ENCODE measurements around the gene PKD2L1. TPM values are rescaled to one million over a fixed set of nuclear protein-coding genes. Genes with fewer than 3 reads are reported as not detected.

The PKD2L1 gene
- total RNA-seq, 4 donors from 2014 or later, result 0.14 to 1.9 TPM; not detected in 2

- in situ Hi-C loops (cut with MboI; ENCODE audit: low pct_ligation_motif_present in 1 of 4, low pct_unique_long_range_greater_than_20kb in 1 of 4, low sequenced_read_pairs in 3 of 4) (no loop called here), intact Hi-C loops (cut with DNase I; ENCODE audit: low total_unique reads) (no loop called here)
- no peak for TF ChIP-seq EP300 (IDR thresholded peaks at IDR 0.05; ENCODE audit: low read depth)
- TF ChIP-seq POLR2A (IDR thresholded peaks at IDR 0.05), result no peak
- TF ChIP-seq CTCF (IDR thresholded peaks at IDR 0.05), result no peak
- TF ChIP-seq POLR2AphosphoS5 (IDR thresholded peaks at IDR 0.05), result no peak
- Histone ChIP-seq H3K27ac (peak overlapping the region in 2 of 4 donors; percentile 4 to 23), H3K4me1 (peaks cover 12 to 50% (median 21%) of the 10 kb centered on the region in 4 donors), H3K9me3 (no peaks in the 10 kb centered on the region), H3K36me3 (peaks cover 0 to 6% (median 0%) of the 10 kb centered on the region in 4 donors), H3K4me3 (no peak overlapping the region), H3K27me3 (no peaks in the 10 kb centered on the region)
- no peak for DNase-seq
- WGBS, 2 donors (ENCODE audit: low coverage in 1 of 2), result 80 to 82% methylated on average over 1 to 6 of the region's 6 CpGs
Observed at GRCh38 chr10:100362570-100363496, 32.8 kb upstream of the PKD2L1 start.

- Histone ChIP-seq H3K27ac (no peak overlapping the region), H3K4me3 (no peak overlapping the region), H3K27me3 (no peaks in the 10 kb centered on the region), H3K36me3 (peaks cover 0 to 11% (median 3%) of the 10 kb centered on the region in 4 donors), H3K4me1 (peaks cover 4 to 31% (median 15%) of the 10 kb centered on the region in 4 donors), H3K9me3 (no peaks in the 10 kb centered on the region)
- in situ Hi-C loops (cut with MboI; ENCODE audit: low pct_ligation_motif_present in 1 of 4, low pct_unique_long_range_greater_than_20kb in 1 of 4, low sequenced_read_pairs in 3 of 4) (no loop called here), intact Hi-C loops (cut with DNase I; ENCODE audit: low total_unique reads) (no loop called here)
- 72 to 90% methylated on average over 3 to 6 of the region's 6 CpGs for whole genome bisulfite sequencing, 2 donors (ENCODE audit: low coverage in 1 of 2)
- TF ChIP-seq EP300 (IDR thresholded peaks at IDR 0.05; ENCODE audit: low read depth) (no peak), POLR2A (IDR thresholded peaks at IDR 0.05) (no peak), POLR2AphosphoS5 (IDR thresholded peaks at IDR 0.05) (no peak), CTCF (IDR thresholded peaks at IDR 0.05) (no peak)
- no peak for DNase-seq
Observed at GRCh38 chr10:100360234-100360633, 30.2 kb upstream of the PKD2L1 start.

- 41 to 42% methylated on average over 3 of the region's 3 CpGs for WGBS, 2 donors (ENCODE audit: low coverage in 1 of 2)
- intact Hi-C loops (cut with DNase I; ENCODE audit: low total_unique reads), result no loop called here
- in situ Hi-C loops (cut with MboI; ENCODE audit: low pct_ligation_motif_present in 1 of 4, low pct_unique_long_range_greater_than_20kb in 1 of 4, low sequenced_read_pairs in 3 of 4), result no loop called here
Observed at GRCh38 chr10:100359529-100360150, 29.6 kb upstream of the PKD2L1 start.

GRCh38 chr10:100359030-100359432 is 29.0 kb upstream of the PKD2L1 start:
- 74 to 100% methylated on average over 1 to 2 of the region's 2 CpGs for WGBS, 2 donors (ENCODE audit: low coverage in 1 of 2)
- intact Hi-C loops (cut with DNase I; ENCODE audit: low total_unique reads) (no loop called here), in situ Hi-C loops (cut with MboI; ENCODE audit: low pct_ligation_motif_present in 1 of 4, low pct_unique_long_range_greater_than_20kb in 1 of 4, low sequenced_read_pairs in 3 of 4) (no loop called here)
- H3K36me3 ChIP-seq, result peaks cover 0 to 11% (median 3%) of the 10 kb centered on the region in 4 donors
- H3K27ac ChIP-seq, result no peak overlapping the region
- no peak overlapping the region for H3K4me3 ChIP-seq
- TF ChIP-seq POLR2AphosphoS5 (IDR thresholded peaks at IDR 0.05), result no peak
- no peak for TF ChIP-seq POLR2A (IDR thresholded peaks at IDR 0.05)
- TF ChIP-seq EP300 (IDR thresholded peaks at IDR 0.05; ENCODE audit: low read depth), result no peak
- TF ChIP-seq CTCF (IDR thresholded peaks at IDR 0.05), result no peak
- no peaks in the 10 kb centered on the region for H3K27me3 ChIP-seq
- H3K4me1 ChIP-seq, result peaks cover 0 to 20% (median 8%) of the 10 kb centered on the region in 4 donors
- H3K9me3 ChIP-seq, result no peaks in the 10 kb centered on the region
- no peak for DNase-seq

More at GRCh38 chr10:100359529-100360150, 29.6 kb upstream of the PKD2L1 start:
- no peak overlapping the region for H3K4me3 ChIP-seq
- TF ChIP-seq POLR2A (IDR thresholded peaks at IDR 0.05), result no peak
- no peaks in the 10 kb centered on the region for H3K27me3 ChIP-seq
- peaks cover 0 to 11% (median 3%) of the 10 kb centered on the region in 4 donors for H3K36me3 ChIP-seq
- H3K9me3 ChIP-seq, result no peaks in the 10 kb centered on the region
- no peak for DNase-seq
- H3K4me1 ChIP-seq, result peaks cover 0 to 26% (median 11%) of the 10 kb centered on the region in 4 donors
- no peak overlapping the region for H3K27ac ChIP-seq
